ENCODE measurements around the gene ST3GAL5. TPM values are rescaled to one million over a fixed set of nuclear protein-coding genes. Genes with fewer than 3 reads are reported as not detected.
A peak's percentile ranks its signal among the peaks of the same experiment; 100 is the strongest.

The ST3GAL5 gene
- total RNA-seq, 3 donors from 2014 or later: 3.6 to 5.3 (median 4.4) TPM

DNA sequence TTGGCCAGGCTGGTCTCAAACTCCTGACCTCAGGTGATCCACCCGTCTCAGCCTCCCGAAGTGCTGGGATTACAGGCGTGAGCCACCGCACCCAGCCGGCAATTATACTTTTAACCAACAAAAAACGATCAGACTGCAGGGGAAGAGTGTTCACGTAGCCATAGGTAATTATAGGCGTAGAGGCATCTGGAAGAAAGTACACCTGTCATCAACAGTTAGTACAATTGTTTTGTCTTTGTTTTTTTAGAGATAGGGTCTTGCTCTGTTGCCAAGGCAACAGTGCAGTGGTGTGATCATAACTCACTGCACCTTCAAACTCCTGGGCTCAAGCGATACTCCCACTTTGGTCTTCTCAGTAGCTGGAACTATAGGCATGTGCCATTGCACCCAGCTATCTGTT, 20.0 kb downstream of the ST3GAL5 start:
- DNase-seq: no peak
- Mint-ChIP-seq H3K4me1 (ENCODE audit: low read depth) (peaks cover 49% of the 10 kb centered on the region), H3K9me3 (no peaks in the 10 kb centered on the region), H3K4me3 (no peak overlapping the region), H3K36me3 (ENCODE audit: insufficient read depth) (peaks cover 8% of the 10 kb centered on the region), H3K27me3 (ENCODE audit: low read depth) (no peaks in the 10 kb centered on the region)
- ATAC-seq: no peak

- no peak for DNase-seq
- H3K4me3 Mint-ChIP-seq: no peak overlapping the region
- ATAC-seq: no peak
- H3K27me3 Mint-ChIP-seq (ENCODE audit: low read depth): no peaks in the 10 kb centered on the region
- H3K9me3 Mint-ChIP-seq: no peaks in the 10 kb centered on the region
- peaks cover 8% of the 10 kb centered on the region for H3K36me3 Mint-ChIP-seq (ENCODE audit: insufficient read depth)
- peaks cover 49% of the 10 kb centered on the region for H3K4me1 Mint-ChIP-seq (ENCODE audit: low read depth)
Measured at GRCh38 chr2:85867556-85868292, 21.1 kb downstream of the ST3GAL5 start.

DNA sequence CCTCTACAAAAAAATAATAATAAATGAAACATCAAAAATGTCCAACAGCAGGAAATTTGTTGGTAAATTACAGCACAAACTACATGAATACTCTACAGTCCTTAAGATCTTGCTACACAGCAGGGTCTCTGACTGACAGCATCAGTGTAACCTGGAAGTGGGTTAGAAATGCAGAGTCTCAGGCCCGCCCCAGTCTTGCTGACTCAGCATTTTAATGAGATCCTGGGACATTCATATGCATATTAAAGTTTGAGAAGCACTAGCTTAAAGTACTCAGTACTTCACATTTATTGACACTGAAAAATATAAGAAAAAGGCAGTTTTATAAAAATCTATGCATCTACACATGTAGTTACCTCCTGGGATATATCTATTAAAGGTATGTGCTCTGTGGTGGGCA, 21.7 kb downstream of the ST3GAL5 start:
- H3K36me3 Mint-ChIP-seq (ENCODE audit: insufficient read depth): peaks cover 8% of the 10 kb centered on the region
- no peaks in the 10 kb centered on the region for H3K27me3 Mint-ChIP-seq (ENCODE audit: low read depth)
- H3K4me3 Mint-ChIP-seq: no peak overlapping the region
- no peak for ATAC-seq
- H3K9me3 Mint-ChIP-seq: no peaks in the 10 kb centered on the region
- H3K4me1 Mint-ChIP-seq (ENCODE audit: low read depth): peaks cover 55% of the 10 kb centered on the region
- no peak for DNase-seq

- DNase-seq: no peak
- H3K36me3 Mint-ChIP-seq (ENCODE audit: insufficient read depth): peaks cover 4% of the 10 kb centered on the region
- no peaks in the 10 kb centered on the region for H3K9me3 Mint-ChIP-seq
- no peak for ATAC-seq
- H3K4me3 Mint-ChIP-seq: no peak overlapping the region
- H3K4me1 Mint-ChIP-seq (ENCODE audit: low read depth): peaks cover 57% of the 10 kb centered on the region
- H3K27me3 Mint-ChIP-seq (ENCODE audit: low read depth): no peaks in the 10 kb centered on the region
Measured at GRCh38 chr2:85866165-85866659, 22.6 kb downstream of the ST3GAL5 start.

DNA sequence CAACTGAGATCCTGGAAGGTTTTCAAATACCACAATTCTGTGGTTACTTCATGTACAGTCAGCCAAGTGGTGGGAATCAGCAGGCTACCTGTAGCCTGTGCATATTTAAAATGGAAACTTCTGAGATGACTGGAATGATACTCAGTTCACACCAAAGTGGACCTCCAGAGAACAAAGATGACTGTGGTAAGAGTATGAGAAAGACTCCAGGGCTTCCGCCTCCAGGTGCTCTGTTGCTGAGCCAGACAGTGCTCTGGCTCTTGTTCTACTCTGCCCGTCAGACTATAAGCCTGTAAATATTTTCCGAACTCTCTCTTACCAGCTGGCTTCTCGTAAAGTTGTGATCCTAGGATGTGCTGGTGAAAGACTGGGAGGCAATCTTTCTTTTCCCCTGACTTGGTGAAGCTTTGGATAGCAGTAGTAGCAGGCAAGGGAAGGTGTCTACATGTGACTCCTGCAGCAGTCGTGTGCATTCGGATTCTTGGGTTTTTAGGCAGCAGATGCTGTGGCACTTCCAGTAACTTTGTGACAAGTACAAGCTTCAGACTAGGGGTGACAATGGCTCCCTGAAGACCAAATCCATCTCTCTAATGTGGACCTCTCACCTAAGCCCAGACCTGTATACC, 23.1 kb downstream of the ST3GAL5 start:
- ATAC-seq (peak; percentile 85 to 89), DNase-seq (no peak)
- Mint-ChIP-seq H3K4me3 (no peak overlapping the region), H3K27me3 (ENCODE audit: low read depth) (no peaks in the 10 kb centered on the region), H3K4me1 (ENCODE audit: low read depth) (peaks cover 63% of the 10 kb centered on the region), H3K36me3 (ENCODE audit: insufficient read depth) (peaks cover 4% of the 10 kb centered on the region), H3K9me3 (no peaks in the 10 kb centered on the region)

DNA sequence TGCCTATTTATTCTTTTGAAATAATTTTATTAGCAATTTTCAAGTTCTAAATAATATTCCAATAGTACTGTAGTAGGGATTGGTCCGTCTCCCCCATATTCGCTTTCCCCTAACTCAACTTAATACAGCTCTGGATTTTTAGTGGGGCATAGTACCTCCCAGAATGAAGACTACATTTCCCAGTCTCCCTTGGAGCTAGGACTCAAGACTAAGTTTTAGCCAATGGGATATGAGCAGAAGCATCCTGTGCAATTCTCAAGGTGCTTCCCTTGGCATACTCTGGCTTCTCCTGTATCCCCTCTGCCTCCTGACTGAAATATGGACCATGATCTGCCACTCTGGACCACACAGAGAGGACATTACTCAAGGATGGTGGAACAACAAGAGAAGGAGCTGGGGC, 24.1 kb downstream of the ST3GAL5 start:
- peaks cover 5% of the 10 kb centered on the region for H3K36me3 Mint-ChIP-seq (ENCODE audit: insufficient read depth)
- no peaks in the 10 kb centered on the region for H3K9me3 Mint-ChIP-seq
- H3K4me3 Mint-ChIP-seq: no peak overlapping the region
- peaks cover 67% of the 10 kb centered on the region for H3K4me1 Mint-ChIP-seq (ENCODE audit: low read depth)
- no peak for DNase-seq
- no peak for ATAC-seq
- H3K27me3 Mint-ChIP-seq (ENCODE audit: low read depth): no peaks in the 10 kb centered on the region

- H3K9me3 Mint-ChIP-seq: no peaks in the 10 kb centered on the region
- ATAC-seq (peak in 1 of 2 donors; percentile 19), DNase-seq (peak; percentile 45)
- H3K4me3 Mint-ChIP-seq: no peak overlapping the region
- H3K36me3 Mint-ChIP-seq (ENCODE audit: insufficient read depth): peaks cover 14% of the 10 kb centered on the region
- no peaks in the 10 kb centered on the region for H3K27me3 Mint-ChIP-seq (ENCODE audit: low read depth)
- H3K4me1 Mint-ChIP-seq (ENCODE audit: low read depth): peaks cover 65% of the 10 kb centered on the region
Measured at GRCh38 chr2:85862426-85862825, 26.4 kb downstream of the ST3GAL5 start.

- ATAC-seq: no peak
- H3K36me3 Mint-ChIP-seq (ENCODE audit: insufficient read depth): peaks cover 15% of the 10 kb centered on the region
- H3K9me3 Mint-ChIP-seq: no peaks in the 10 kb centered on the region
- DNase-seq: no peak
- H3K27me3 Mint-ChIP-seq (ENCODE audit: low read depth): no peaks in the 10 kb centered on the region
- peaks cover 59% of the 10 kb centered on the region for H3K4me1 Mint-ChIP-seq (ENCODE audit: low read depth)
- peak overlapping the region; percentile 62 for H3K4me3 Mint-ChIP-seq
Measured at GRCh38 chr2:85861650-85862049, 27.1 kb downstream of the ST3GAL5 start.

DNA sequence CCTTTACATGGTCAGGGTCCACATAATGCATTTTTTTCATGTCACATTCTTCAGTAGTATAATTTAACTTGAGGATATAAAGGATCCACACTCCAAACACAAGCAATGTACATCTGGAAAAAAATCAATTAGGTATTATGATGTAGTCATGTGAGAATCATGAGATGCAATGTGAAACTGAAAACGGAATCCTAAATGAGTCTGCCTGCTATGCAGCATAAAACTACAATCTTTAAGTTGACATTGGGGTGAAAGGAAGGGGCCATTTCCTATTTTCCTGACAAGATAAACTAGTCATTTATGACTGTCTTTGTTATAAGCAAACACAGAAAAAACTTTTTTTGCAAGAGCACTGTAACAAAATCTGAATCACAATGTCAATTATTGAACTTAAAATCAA, 27.6 kb downstream of the ST3GAL5 start:
- Mint-ChIP-seq H3K4me3 (peak overlapping the region; percentile 62), H3K4me1 (ENCODE audit: low read depth) (peaks cover 56% of the 10 kb centered on the region), H3K36me3 (ENCODE audit: insufficient read depth) (peaks cover 16% of the 10 kb centered on the region), H3K27me3 (ENCODE audit: low read depth) (no peaks in the 10 kb centered on the region), H3K9me3 (no peaks in the 10 kb centered on the region)
- ATAC-seq: peak; percentile 52 to 58
- no peak for DNase-seq

GRCh38 chr2:85858841-85859240, 29.9 kb downstream of the ST3GAL5 start:
- Mint-ChIP-seq H3K9me3 (peaks cover 10% of the 10 kb centered on the region), H3K4me1 (ENCODE audit: low read depth) (peaks cover 61% of the 10 kb centered on the region), H3K36me3 (ENCODE audit: insufficient read depth) (peaks cover 25% of the 10 kb centered on the region), H3K27me3 (ENCODE audit: low read depth) (no peaks in the 10 kb centered on the region), H3K4me3 (no peak overlapping the region)
- DNase-seq: no peak
- no peak for ATAC-seq

GRCh38 chr2:85854897-85855296, 33.9 kb downstream of the ST3GAL5 start:
- no peak for DNase-seq
- H3K9me3 Mint-ChIP-seq: peaks cover 10% of the 10 kb centered on the region
- no peak for ATAC-seq
- no peaks in the 10 kb centered on the region for H3K27me3 Mint-ChIP-seq (ENCODE audit: low read depth)
- H3K4me3 Mint-ChIP-seq: no peak overlapping the region
- peaks cover 21% of the 10 kb centered on the region for H3K36me3 Mint-ChIP-seq (ENCODE audit: insufficient read depth)
- peaks cover 66% of the 10 kb centered on the region for H3K4me1 Mint-ChIP-seq (ENCODE audit: low read depth)

GRCh38 chr2:85854166-85854509, 34.7 kb downstream of the ST3GAL5 start:
- Mint-ChIP-seq H3K27me3 (ENCODE audit: low read depth) (no peaks in the 10 kb centered on the region), H3K4me3 (peak overlapping the region; percentile 72), H3K9me3 (peaks cover 10% of the 10 kb centered on the region), H3K36me3 (ENCODE audit: insufficient read depth) (peaks cover 19% of the 10 kb centered on the region), H3K4me1 (ENCODE audit: low read depth) (peaks cover 69% of the 10 kb centered on the region)
- DNase-seq (no peak), ATAC-seq (peak; percentile 17 to 19)

DNA sequence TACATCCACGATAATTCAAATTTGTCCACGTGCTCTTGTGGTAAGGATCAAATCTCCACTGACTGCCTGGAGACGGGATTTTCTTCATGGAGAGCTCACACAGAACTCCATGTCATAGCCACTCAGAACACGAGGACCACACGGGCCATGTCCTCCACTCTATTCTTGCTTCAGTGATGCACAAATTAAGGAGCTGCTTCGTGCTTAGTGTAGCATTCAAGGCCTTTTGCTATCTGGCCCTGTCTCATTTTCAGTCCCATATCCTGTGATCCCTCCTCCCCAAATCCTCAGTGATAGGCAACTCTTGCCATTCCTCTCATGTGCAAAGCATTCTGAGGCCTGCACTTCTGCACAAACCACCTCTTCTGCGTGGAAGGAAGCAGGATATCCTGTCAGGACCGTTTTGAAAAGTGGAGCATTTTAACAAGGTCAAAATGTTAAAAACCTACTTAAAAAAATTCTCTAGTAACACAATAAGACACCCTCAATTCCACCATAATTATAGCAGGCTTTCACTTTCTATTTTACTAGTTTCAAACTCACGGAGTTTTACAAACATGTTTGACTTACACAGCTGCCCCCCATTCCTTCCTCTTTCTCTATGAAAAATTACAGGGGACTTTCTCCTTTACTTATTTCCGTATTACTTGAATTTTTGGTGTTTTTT, 35.2 kb downstream of the ST3GAL5 start:
- peaks cover 71% of the 10 kb centered on the region for H3K4me1 Mint-ChIP-seq (ENCODE audit: low read depth)
- ATAC-seq (peak; percentile 70 to 71), DNase-seq (no peak)
- H3K36me3 Mint-ChIP-seq (ENCODE audit: insufficient read depth): peaks cover 17% of the 10 kb centered on the region
- peak overlapping the region; percentile 72 for H3K4me3 Mint-ChIP-seq
- no peaks in the 10 kb centered on the region for H3K27me3 Mint-ChIP-seq (ENCODE audit: low read depth)
- peaks cover 10% of the 10 kb centered on the region for H3K9me3 Mint-ChIP-seq

DNA sequence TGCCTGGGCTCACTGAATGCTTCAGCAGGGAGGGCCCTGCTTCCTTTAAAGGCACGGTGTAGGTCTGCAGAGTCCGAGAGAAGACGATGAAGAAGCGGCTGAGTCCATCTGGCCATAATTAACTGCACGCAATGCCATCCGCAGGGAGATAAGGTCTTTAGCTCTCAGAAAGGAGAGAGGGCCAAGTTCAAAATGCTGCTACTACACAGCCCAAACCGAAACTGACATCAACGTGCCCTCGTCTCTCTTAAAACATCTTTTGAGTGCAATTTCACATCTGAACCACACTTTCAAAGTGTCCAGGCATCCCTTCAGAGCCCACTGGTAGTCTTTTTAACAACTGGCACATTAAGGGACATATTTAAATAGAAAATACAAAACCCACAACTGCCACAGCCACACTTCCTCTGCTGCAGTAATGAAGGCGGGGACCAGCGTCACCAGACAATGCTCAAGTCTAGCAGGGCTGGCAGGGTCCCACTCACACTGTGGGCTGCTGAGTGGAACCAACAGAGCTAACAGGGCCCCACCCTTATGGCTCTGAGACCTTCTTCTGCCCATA, 35.8 kb downstream of the ST3GAL5 start:
- Mint-ChIP-seq H3K36me3 (ENCODE audit: insufficient read depth) (peaks cover 20% of the 10 kb centered on the region), H3K27me3 (ENCODE audit: low read depth) (no peaks in the 10 kb centered on the region), H3K4me1 (ENCODE audit: low read depth) (peaks cover 76% of the 10 kb centered on the region), H3K4me3 (peak overlapping the region; percentile 72), H3K9me3 (peaks cover 10% of the 10 kb centered on the region)
- ATAC-seq (peak; percentile 77), DNase-seq (peak; percentile 54)

Measured in activated T-cell treated with anti-CD3 and anti-CD28 coated beads, Interleukin-2, amount 50 U/mL, for 4 hours (primary cell).